ENCODE data around the gene PPP1CA. TPM values are rescaled to one million over a fixed set of nuclear protein-coding genes. Genes with fewer than 3 reads are reported as not detected.
"Not testable (repeated sequence)": the region's sequence is repeated elsewhere in the genome, so short reads cannot be mapped to it uniquely, and the experiment has no call there.

Gene PPP1CA
- total RNA-seq, 1 donor from 2014 or later, result 95.1 TPM

DNA sequence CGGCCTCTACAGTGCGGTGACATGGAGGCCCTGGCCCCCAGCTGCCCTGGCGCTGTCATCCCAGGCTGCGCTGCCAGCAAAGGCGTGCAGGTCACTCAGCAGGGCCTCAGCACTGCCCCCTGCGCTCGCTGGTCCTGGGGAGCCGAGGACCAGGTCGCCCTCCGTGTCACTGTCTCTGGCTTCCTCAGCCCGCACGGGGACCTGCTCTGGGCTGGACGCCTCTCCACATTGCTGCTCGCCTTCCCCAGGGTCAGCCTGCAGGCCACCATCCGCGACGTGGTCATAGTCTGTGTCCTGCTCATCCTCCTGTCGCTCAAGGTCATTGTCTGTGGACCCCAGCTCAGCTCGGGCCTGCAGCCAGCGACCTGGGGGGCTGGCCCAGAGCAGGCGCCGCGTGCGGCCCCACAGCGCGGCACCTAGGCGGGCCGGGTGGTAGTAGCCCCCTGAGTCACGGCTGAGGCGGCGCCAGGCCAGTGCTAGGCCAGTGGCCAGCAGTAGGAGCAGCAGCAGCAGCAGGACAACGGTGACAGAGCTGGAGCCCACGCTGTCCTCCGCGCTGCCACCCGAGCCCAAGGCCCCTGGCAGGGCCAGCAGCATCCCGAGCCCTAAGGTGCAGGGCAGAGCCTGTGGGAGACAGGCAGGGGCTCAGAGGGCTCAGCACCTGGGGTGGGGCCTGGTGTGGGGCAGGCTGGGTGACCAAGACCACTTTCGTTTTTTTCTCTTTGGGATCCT, 34.2 kb upstream of the PPP1CA start:
- no peak for DNase-seq (ENCODE audit: low spot score)
- intact Hi-C loops (cut with DNase I), result no loop called here

DNA sequence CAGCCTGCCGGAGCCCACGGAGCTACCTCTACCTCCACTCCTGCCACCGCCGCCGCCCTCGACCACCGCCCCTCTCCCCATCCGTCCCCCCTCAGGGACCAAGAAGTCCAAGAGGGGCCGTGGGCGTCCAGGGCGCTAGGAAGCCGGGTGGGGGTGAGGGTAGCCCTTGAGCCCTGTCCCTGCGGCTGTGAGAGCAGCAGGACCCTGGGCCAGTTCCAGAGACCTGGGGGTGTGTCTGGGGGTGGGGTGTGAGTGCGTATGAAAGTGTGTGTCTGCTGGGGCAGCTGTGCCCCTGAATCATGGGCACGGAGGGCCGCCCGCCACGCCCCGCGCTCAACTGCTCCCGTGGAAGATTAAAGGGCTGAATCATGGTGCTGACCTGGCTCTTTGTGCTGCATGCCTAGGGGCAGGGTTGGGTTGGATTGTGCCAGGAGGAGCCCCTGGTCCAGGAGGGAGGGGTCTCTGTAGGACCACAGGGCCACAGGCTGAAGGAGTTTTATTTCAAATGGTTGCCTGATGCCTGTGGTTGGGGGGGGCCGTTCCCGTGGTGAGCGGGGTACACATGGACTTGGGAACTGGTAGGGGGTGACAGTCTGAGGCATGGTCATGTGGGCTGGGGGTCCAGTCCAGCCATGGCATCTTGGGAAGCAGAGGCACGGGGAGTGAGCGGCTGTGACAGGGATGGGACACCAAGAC, 33.5 kb upstream of the PPP1CA start:
- intact Hi-C loops (cut with DNase I), result no loop called here
- DNase-seq (ENCODE audit: low spot score), result no peak

DNA sequence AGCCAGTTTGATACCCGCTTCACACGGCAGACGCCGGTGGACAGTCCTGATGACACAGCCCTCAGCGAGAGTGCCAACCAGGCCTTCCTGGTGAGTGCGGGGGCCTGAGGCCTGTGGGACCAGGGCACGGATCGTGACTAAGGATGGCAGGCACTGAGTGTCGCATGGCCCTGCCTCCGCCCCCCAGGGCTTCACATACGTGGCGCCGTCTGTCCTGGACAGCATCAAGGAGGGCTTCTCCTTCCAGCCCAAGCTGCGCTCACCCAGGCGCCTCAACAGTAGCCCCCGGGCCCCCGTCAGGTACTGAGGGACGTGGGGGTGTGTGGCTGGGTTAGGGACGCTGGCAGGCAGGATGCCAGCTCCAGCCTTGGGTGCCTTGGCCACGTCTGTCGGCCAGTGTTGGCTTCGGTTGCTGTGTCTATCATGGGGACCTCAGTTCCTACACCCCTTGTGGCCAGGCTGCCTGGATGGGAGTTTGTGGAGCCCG, 32.8 kb upstream of the PPP1CA start:
- DNase-seq (ENCODE audit: low spot score), result no peak
- intact Hi-C loops (cut with DNase I), result no loop called here

DNA sequence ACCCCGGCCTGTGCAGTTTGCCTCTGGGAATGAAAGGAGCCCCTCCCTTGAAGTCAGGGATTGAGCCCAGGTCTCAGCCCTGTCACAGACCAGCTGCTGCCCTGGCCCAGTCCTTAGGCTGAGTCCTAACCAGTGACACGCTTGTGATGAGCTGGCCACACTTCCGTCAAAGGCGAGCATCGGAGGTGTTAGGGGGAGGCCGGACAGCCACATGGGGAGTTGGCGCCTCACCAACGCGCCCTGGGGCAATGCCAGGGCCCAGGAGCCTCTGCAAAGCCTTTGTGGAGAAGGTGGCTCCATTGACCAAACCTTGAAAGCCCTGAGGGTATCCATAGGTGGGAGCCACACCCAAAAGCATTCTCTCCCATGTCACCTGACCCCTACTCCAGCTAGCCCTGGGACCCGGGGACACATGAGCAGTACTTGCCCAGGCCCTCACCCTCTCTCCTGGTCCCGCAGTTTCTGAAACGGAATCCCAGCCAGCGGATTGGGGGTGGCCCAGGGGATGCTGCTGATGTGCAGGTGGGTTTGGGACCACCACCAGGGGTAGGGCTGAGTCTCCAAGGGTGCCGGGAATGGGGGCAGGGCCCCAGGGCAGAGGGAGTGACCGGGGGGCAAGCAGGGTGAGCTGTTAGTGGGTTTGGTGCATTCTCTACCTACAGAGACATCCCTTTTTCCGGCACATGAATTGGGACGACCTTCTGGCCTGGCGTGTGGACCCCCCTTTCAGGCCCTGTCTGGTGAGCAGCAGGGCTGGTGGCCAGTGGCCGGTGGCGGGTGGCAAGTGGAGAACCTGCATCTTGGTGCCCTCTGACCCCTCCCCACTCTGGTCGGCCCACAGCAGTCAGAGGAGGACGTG, 32.1 kb upstream of the PPP1CA start:
- DNase-seq (ENCODE audit: low spot score), result no peak
- intact Hi-C loops (cut with DNase I), result no loop called here

DNA sequence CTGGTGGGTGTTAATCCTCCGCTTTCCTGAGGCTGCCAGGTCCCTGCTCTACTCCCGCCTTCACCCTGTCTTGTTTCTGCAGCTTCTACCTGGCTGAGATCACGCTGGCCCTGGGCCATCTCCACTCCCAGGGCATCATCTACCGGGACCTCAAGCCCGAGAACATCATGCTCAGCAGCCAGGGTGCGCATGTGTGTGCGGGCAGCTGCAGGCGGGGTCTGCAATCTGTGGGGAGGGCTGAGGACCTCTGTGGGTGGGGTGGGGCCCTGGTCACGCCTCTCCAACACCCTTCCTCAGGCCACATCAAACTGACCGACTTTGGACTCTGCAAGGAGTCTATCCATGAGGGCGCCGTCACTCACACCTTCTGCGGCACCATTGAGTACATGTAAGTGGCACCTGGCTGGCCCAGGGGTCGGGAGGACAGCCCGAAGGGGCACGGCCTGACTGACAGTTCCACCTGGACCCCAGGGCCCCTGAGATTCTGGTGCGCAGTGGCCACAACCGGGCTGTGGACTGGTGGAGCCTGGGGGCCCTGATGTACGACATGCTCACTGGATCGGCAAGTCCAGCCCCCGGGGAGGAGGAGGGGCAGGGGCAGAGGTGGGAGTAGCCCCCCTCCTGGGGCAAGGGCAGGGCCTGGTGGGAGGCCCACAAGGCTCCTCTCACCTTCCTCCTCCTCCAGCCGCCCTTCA, 31.1 kb upstream of the PPP1CA start:
- intact Hi-C loops (cut with DNase I), result no loop called here
- DNase-seq (ENCODE audit: low spot score), result no peak

DNA sequence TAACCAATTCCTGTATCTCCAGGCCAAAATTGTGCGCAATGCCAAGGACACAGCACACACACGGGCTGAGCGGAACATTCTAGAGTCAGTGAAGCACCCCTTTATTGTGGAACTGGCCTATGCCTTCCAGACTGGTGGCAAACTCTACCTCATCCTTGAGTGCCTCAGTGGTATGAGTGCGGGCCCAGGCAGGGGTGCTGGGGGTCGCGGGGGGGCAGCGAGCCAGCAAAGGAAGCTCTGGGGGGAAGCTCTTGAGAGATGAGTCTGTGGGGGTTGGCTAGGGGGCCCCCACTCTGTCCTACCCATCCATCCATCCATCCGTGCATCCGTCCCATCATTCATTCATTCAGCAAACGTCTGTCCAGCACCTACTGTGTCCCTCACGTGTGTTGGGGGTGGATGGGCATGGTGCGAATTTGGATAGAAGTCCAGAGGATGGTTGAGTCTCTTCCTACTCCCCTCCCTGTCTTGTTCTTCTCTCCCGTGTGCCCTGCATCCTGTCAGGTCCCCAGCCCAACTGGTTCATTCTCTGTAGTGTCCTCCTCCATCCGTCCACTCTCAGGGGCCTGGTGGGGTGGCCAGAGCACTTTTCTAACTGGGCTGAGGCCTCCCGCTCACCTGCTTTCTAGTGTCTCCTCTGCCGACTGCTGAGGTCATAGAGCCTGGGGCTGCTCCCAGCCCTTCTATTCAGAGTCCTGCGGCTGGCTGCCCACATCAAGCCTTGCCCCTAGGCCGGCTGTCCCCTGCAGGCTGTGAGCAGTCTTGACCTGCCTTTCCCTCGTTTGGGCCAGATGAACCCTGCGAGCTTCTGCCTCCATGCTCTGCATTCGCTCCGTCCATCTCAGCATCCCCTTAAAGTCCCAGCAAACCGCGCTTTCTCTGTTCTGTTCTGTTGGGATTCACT, 29.9 kb upstream of the PPP1CA start:
- intact Hi-C loops (cut with DNase I), result no loop called here
- DNase-seq (ENCODE audit: low spot score), result no peak

DNA sequence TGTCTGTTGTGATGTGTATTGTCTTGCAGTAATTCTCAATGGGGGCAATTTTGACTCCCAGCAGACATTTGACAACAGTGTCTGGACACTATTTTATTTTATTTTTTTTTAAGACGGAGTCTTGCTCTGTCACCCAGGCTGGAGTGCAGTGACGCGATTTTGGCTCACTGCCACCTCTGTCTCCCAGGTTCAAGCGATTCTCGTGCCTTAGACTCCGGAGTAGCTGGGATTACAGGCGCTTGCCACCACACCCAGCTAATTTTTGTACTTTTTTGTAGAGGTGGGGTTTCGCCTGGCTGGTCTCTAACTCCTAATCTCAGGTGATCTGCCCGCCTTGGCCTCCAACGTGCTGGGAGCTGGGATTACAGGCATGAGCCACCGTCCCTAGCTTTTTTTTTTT, 28.1 kb upstream of the PPP1CA start:
- DNase-seq (ENCODE audit: low spot score), result no peak
- intact Hi-C loops (cut with DNase I), result loop anchor here (2.0 to 5.0 kb wide), 2 partner anchors 37 to 39 kb away; partner anchors contain the start of genes RAD9A and TMEM134

DNA sequence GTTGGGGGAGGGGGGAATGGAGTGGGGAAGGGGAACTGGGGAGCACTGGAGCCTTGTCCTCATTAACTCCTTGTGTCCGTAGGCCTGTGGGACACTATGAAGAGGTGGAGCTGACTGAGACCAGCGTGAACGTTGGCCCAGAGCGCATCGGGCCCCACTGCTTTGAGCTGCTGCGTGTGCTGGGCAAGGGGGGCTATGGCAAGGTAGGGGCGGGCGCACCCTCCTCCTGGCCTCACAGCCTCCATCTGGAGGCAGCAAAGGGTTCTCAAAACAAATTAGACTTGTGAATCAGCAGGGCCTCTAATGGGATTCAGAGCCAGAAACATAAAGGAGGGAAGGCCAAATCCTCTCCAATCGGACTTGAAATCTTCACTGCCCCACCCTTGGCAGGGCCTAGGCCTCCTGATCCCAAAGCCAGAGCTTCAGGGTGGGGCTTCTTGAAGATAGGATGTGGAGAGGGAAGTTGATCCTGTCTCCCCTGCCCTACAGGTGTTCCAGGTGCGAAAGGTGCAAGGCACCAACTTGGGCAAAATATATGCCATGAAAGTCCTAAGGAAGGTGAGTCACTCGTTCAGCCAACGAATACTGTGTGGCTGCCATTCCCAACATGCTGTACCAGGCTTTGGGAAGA, 27.5 kb upstream of the PPP1CA start:
- no peak for DNase-seq (ENCODE audit: low spot score)
- intact Hi-C loops (cut with DNase I), result loop anchor here (2.0 to 5.0 kb wide), 2 partner anchors 37 to 40 kb away; partner anchors contain the start of genes RAD9A and TMEM134

DNA sequence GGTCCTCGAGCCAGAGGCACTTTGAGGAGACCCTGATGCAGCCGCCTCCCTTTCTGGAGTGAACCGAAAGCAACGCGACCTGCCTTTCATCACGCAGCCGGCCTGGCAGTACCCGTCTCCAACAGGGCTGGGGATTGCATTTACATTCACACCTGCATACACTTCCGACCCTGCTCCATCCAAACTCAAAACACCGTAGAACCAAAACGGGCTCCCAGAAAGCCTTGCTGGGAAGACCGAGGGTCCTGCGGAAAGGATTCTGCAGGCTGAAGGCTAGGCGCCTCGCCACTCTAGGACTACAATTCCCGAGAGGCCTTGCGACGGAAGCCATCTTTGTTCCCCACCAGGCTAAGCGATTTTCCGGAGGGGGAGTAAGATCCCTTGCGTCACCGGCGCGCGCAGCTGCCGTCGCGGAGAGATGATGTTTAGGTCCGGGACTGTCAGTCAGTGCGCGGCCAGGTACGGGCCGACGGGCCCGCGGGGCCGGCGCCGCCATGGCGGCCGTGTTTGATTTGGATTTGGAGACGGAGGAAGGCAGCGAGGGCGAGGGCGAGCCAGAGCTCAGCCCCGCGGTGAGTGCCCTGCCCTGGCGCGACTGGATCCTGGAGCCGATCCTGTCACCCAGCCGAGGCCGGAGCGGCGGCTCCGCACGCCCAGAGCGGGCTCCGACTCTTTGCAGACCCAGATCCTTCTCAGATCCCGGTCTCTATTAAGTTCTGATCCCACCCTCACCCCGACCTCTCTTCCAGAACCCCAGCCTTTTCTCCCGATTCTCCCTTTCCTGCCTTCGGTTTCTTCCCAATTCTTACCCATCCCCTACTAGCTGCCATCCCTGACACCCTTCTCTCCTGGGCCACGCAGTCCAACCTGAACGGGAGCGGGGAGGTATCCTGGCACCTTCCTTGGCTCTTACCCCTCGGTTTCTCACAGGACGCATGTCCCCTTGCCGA, 26.7 kb upstream of the PPP1CA start, which contains the start of gene RPS6KB2:
Gene RPS6KB2, plus strand, starts transcription at position 443 of the 950 bp plus-strand sequence. Its CDS starts 52 bp downstream, at position 495.
- peak; percentile 99 for DNase-seq (ENCODE audit: low spot score)
- intact Hi-C loops (cut with DNase I), result loop anchor here (2.0 to 5.0 kb wide), 2 partner anchors 36 to 40 kb away; partner anchors contain the start of genes RAD9A and TMEM134

DNA sequence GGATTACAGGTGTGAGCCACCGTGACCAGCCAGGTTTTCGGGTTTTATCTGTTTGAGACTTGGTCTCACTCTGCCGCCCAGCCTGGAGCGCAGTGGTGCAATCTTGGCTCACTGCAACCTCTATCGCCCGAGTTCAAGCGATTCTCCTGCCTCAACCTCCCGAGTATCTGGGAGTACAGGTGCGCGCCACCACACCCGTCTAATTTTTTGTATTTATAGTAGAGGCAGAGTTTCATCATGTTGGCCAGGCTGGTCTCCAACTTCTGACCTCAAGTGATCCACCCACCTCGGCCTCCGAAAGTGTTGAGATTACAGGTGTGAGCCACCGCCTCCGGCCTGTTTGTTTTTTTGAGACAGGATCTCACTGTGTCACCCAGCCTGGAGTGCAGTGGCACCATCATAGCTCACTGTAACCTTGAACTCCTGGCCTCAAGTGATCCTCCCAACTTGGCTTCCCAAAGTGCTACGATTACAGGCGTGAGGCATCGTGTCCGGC, 25.8 kb upstream of the PPP1CA start:
- intact Hi-C loops (cut with DNase I), result loop anchor here (5.0 kb wide), 1 partner anchor 35 kb away; the partner anchor contains the start of gene RAD9A
- DNase-seq (ENCODE audit: low spot score), result not testable (repeated sequence)

DNA sequence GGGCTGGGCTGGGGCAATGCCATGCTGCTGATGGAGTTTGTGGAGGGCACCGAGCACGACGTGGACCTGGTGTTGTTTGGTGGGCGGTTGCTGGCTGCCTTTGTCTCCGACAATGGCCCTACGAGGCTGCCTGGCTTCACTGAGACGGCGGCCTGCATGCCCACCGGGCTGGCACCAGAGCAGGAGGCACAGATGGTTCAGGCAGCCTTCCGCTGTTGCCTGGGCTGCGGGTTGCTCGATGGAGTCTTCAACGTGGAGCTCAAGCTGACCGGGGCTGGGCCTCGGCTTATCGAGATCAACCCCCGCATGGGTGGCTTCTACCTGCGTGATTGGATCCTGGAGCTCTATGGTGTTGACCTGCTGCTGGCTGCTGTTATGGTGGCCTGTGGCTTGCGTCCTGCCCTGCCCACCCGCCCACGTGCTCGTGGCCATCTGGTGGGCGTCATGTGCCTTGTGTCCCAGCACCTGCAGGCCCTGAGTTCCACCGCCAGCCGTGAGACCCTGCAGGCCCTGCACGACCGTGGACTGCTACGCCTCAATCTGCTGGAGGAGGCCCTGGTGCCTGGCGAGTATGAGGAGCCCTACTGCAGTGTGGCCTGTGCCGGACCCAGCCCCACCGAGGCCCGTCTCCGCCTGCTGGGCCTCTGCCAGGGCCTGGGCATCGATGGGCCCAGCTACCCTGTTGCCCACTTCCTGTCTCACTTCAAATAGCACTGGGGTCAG, 22.4 kb upstream of the PPP1CA start:
- intact Hi-C loops (cut with DNase I), result no loop called here
- DNase-seq (ENCODE audit: low spot score), result no peak

DNA sequence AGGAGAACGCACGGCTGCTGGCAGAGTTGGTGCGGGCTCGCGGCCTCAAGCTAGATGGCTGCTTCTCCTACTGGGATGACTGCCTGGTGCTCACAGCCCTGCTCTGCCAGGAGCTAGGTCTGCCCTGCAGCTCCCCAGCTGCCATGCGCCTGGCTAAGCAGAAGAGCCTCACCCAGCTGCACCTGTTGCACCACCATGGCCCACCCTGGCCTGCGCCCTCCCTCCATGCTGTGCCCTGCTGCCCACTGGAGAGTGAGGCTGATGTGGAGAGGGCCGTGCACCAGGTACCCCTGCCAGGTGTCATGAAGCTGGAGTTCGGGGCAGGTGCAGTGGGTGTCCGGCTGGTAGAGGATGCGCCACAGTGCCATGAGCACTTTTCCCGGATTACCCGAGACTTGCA, 21.8 kb upstream of the PPP1CA start:
- intact Hi-C loops (cut with DNase I), result no loop called here
- DNase-seq (ENCODE audit: low spot score), result no peak

DNA sequence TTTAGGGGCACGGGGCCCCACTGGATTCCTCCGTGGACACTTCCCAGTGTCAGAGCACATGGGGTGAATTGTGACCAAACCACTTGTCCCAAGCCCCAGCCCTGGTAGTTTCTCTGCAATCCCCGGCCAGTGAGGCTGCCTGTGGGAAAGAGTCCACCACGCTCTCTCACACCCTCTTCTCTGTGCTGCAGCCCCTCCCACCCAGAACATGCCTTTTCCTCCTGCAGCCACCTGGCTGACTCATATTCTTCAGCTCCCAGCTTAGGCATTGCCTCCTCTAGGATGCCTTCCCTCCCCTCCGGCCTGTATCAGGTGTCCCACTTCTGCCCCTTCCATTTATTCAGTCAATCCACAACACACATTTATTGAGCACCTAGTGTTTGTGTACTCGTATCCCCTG, 21.2 kb upstream of the PPP1CA start:
- no peak for DNase-seq (ENCODE audit: low spot score)
- intact Hi-C loops (cut with DNase I), result no loop called here

DNA sequence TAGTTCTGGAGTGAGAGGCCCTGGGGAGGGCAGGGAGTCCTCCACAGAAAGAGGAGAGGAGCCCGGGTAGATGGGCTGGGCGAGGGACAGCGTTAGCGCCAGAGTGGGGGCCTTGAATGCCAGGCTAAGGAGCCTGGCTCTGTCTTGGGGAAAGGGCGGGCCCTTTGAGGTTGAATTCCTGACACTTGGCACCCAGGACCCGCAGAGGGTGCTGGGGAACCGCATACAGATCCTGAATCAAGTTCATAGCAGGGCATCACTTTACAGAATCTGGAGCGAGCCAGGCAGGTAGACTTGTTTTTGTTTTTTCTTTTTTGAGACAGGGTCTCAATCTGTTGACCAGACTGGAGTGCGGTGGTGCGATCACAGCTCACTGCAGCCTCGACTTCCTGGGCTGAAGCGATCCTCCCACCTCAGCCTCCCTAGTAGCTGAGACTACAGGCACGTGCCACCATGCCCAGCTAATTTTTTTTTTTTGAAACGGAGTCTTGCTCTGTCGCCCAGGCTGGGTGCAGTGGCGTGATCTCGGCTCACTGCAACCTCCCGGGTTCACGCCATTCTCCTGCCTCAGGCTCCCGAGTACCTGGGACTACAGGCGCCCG, 19.9 kb upstream of the PPP1CA start:
- DNase-seq (ENCODE audit: low spot score), result no peak
- intact Hi-C loops (cut with DNase I), result no loop called here

DNA sequence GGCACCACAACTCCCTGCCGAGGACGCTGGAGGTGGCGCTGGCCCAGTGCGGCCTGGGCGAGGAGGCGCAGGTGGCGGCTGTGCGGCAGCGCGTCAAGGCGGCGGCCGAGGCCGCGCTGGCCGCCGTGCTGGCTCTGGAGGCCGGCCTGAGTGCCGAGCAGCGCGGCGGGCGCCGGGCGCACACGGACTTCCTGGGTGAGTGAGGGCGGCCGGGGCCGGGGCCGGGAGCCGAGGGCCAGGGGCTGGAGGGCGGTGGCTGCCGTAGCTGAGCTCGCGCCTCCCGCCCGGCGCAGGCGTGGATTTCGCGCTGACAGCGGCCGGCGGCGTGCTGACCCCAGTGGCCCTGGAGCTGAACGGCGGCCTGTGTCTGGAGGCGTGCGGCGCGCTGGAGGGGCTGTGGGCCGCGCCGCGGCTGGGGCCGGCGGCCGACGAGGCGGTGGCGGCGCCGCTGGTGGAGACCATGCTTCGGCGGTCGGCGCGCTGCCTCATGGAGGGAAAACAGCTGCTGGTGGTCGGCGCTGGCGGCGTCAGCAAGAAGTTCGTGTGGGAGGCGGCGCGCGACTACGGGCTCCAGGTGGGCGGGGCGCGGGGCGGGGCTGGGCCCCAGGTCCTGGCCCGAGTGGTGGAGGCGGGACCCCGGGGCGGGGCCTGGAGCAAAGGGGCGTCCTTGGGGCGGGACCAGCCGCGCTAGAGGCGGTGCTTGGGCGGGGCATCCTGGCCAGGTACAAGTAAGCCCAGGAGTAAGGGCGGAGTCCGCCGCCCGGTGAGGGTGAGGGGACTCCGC, 19.2 kb upstream of the PPP1CA start:
- peak; percentile 99 for DNase-seq (ENCODE audit: low spot score)
- intact Hi-C loops (cut with DNase I), result no loop called here

Data from cardiac septum (tissue), 1 donor.